Activated CD8-positive, alpha-beta memory T cell treated with anti-CD3 and anti-CD28 coated beads for 4 hours (primary cell): ENCODE measurements around the gene TAF1A.

ENCODE experiments used
- DNase-seq, 2 donors: peaks; one replicate each; pipeline ENCODE4 v3.0.0-alpha.2; 2020; ENCODE audit warnings: low read depth in 2 of 2

The TAF1A gene

DNA sequence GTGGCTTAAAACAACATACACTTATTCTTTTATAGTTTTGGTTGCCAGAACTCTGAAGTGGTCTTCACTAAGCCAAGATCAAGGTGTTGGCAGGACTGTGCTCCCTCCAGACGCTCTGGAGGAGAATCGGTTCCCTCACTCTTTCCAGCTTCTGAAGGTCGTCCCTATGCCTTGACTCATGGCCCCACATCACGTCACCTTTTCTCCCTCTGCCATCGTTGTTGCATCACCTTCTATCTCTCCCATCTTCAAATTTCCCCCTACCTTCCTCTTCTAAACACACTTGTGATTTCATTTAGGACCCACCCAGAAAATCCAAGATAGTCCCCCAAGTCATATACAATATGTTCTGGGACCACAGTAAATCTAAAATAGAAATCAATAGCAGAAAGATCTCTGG lies 54.3 kb downstream of the TAF1A start:
- DNase-seq: no peak

DNA sequence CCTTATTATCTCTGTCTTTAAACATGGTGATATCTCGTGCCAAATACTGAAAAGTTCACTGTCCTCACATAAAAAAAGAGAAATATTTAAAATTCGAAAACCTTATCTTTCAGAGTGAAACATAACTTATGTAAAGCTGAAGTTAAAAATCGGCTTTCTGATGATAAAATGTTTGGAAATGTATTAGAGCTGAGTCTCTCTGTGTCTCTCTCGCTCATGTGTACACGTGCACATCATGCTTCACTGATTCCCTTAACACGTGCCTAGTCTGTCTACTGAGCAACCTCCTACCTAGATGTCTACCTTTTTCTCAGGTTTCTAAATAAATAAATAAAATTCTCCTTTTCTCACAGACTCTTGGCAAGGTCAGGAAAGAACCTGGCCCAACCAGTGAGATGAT lies 58.9 kb downstream of the TAF1A start:
- DNase-seq: no peak

DNA sequence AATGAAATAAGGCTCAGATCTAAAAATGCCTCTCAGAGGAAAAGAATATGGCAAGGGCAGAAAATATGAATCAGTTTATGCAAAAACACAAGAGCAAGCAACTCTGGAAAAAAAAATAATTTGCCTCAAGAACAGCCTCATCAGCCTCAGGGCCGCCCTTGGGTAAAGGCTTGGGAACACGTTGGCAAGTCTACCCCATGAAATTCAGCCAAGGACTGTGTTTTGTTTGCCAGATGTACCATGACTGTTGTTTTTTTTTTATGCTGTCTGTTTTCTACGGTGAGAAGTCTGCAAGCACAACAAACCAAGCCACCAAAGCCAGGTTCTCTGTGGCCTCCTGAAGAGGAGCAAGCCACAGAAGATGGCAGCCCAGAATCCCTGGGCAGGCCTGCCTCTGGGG lies 59.8 kb downstream of the TAF1A start:
- DNase-seq: no peak

DNA sequence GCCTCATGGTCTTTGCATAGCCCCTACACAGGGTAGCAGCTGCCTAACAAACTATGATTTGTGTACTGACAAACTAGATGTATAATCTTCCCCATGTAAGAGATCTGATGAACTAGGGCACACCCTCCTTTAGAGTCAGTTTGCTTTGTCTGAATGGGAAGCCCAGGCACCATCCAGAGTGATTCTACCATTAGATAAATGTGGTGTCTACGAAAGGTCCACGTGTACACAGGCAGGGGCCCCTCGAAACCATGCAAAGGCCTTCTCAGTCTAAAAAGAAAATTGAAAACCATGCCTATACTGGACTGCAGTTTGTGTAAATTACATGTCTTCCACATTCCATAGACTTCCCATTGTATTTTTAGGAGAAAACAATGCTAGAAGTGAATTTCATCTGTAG lies 60.6 kb downstream of the TAF1A start:
- DNase-seq: no peak

DNA sequence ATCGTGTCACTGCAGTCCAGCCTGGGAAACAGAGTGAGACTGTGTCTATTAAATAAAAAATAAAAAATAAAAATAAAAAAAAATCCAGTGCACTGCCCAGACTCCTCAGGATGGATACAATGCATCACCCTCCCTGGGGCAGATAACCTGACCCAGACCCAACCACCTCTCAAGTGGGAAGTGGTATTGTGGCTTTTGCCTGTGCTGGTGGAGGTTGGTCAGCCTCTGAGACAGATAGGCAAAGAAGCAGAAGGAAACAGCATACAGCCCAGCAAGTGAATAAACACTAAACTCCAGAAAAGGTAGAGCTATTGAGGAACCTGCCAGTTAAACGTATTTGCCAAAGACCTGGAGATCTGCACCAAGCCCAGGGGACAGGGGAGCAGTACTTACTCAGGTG lies 63.8 kb downstream of the TAF1A start:
- DNase-seq: no peak

DNA sequence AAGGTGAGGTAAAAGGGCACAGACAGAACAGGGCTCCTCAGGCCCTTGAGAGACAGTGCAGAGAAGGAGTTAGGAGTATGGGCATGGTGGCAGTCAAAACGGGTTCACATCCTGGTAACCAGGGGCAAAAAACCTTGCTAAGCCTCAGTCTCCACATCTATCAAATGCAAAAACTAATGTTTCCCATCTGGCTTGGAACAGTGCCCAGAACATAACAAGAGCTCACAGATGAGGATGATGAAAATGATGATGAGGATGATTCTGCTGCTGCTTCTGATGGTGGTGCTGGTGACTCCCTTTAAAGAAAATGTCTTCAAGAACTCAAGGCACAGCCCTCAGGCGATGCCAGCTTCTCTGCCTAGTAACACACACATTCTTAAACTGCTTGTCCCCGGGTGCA lies 65.9 kb downstream of the TAF1A start:
- DNase-seq: no peak

DNA sequence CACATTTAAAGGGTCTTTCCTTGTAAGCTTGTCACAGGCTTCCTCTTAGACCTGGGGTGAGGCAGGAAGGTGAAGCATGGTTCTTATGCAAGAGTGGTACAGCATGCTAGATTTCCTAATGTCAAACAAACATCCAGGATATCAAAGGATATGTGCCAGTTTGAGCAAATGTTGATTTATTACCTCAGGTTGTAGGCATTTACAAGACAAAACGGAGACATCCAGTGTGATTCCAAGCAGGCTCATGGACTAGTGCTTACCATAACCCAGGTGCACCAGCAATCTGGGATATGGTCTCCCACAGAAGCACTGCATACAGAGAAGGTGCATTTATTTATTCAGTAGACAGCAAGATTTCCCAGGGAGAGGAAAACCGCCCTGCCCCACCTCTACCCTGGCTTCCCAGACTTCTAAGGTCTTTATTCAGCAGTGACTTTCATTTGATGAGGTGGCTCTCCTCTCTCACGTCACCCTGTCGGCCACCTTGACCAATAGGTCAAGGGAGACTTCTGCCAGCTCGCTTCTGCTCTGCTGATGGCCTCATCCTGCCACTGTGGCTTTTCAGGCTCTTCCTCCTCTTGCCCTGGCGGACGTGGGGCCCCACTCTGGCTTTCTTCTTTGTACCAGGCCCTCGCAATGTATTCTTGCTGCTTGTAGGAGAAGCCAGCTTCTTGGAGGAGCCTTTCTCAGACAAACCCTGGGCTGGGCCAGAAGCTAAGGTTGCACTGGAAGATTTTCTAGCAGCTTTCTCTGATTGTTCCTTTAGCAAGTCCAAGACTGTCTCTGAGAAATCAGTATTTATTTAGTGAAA lies 67.4 kb downstream of the TAF1A start:
- DNase-seq: no peak

DNA sequence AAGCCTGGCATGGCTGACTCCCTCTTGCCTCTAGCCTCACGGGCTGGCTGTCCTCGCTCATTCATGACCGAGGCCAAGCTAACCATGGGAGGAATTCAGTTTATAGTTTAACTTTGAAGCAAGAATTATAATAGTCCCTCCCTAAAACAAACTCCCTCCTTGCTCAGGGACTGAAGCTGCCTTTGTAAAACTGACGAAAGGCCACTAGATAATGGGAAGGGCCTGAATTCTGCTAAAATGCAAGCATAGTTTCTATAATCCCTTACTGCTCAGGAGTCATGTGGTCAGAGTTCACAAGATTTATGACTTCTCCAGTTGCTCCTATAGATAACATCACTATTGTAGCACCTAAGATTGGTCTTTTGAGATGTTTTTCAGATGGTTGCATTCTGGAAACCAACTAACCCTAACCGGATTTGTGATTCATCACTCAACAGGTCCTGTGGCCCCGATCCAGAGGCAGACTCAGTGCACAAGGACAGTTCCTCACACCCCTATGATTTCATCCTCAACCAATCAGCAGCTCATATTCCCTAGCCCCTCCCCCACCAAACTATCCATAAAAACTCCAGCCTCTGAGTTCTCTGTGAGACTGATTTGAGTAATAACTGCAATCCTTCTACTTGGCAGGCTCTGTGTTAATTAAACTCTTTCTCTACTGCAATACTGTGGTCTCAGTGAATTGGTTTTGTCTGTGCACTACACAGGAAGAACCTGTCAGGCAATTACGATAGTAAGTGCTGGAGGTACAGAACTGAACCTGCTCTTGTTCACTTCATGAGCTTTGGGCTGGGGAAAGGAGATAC lies 68.2 kb downstream of the TAF1A start:
- no peak for DNase-seq
